IPS-18c (cell line): Measurements from ENCODE around the gene CCDC12.

Experiments used
- H3K4me3 ChIP-seq: 2 replicates; pipeline ENCODE4 v1.7.0; 2013; ENCODE audit warnings: low read depth, mild to moderate bottlenecking, low read length, moderate library complexity; ENCODE audit not compliant: insufficient read depth
- H3K9me3 ChIP-seq: one replicate; pipeline ENCODE4 v1.6.1; 2013; ENCODE audit warnings: mild to moderate bottlenecking, low read length, moderate library complexity; ENCODE audit not compliant: control insufficient read depth, insufficient read depth

The CCDC12 gene

GRCh38 chr3:46976326-46977190, at the start of gene CCDC12:
Gene CCDC12 (minus strand): TSS chr3:46976745. CDS start chr3:46976732, 13 bp downstream.
- H3K9me3 ChIP-seq, result no peaks in the 10 kb centered on the region
- H3K4me3 ChIP-seq, result peak within 1 kb of the TSS; percentile 98

- H3K4me3 ChIP-seq, result no peak overlapping the region
- no peaks in the 10 kb centered on the region for H3K9me3 ChIP-seq
These were observed 48.4 kb upstream of the CCDC12 start for GRCh38 chr3:47024932-47025331.

GRCh38 chr3:47022641-47023071, 46.1 kb upstream of the CCDC12 start:
- H3K4me3 ChIP-seq, result no peak overlapping the region
- no peaks in the 10 kb centered on the region for H3K9me3 ChIP-seq

GRCh38 chr3:47020311-47020710, 43.8 kb upstream of the CCDC12 start:
- H3K4me3 ChIP-seq, result no peak overlapping the region
- H3K9me3 ChIP-seq, result no peaks in the 10 kb centered on the region

GRCh38 chr3:47019201-47019600, 42.7 kb upstream of the CCDC12 start:
- Histone ChIP-seq H3K4me3 (no peak overlapping the region), H3K9me3 (no peaks in the 10 kb centered on the region)

- no peak overlapping the region for H3K4me3 ChIP-seq
- H3K9me3 ChIP-seq, result no peaks in the 10 kb centered on the region
These were observed 41.7 kb upstream of the CCDC12 start for GRCh38 chr3:47018269-47018611.

- H3K9me3 ChIP-seq, result no peaks in the 10 kb centered on the region
- H3K4me3 ChIP-seq, result no peak overlapping the region
These were observed 41.1 kb upstream of the CCDC12 start for GRCh38 chr3:47017504-47018268.

GRCh38 chr3:47016934-47017435, 40.4 kb upstream of the CCDC12 start:
- Histone ChIP-seq H3K9me3 (no peaks in the 10 kb centered on the region), H3K4me3 (no peak overlapping the region)

- Histone ChIP-seq H3K9me3 (no peaks in the 10 kb centered on the region), H3K4me3 (no peak overlapping the region)
These were observed 39.8 kb upstream of the CCDC12 start for GRCh38 chr3:47016086-47016933.

GRCh38 chr3:47015151-47015550, 38.6 kb upstream of the CCDC12 start:
- Histone ChIP-seq H3K9me3 (no peaks in the 10 kb centered on the region), H3K4me3 (no peak overlapping the region)

GRCh38 chr3:47014036-47014435, 37.5 kb upstream of the CCDC12 start:
- H3K4me3 ChIP-seq, result no peak overlapping the region
- H3K9me3 ChIP-seq, result no peaks in the 10 kb centered on the region

GRCh38 chr3:47013231-47013630, 36.7 kb upstream of the CCDC12 start:
- H3K4me3 ChIP-seq, result no peak overlapping the region

GRCh38 chr3:47012342-47013230, 36.0 kb upstream of the CCDC12 start:
- no peaks in the 10 kb centered on the region for H3K9me3 ChIP-seq
- no peak overlapping the region for H3K4me3 ChIP-seq

More at GRCh38 chr3:47013231-47013630, 36.7 kb upstream of the CCDC12 start:
- no peaks in the 10 kb centered on the region for H3K9me3 ChIP-seq

- Histone ChIP-seq H3K9me3 (no peaks in the 10 kb centered on the region), H3K4me3 (no peak overlapping the region)
These were observed 34.8 kb upstream of the CCDC12 start for GRCh38 chr3:47011371-47011770.

GRCh38 chr3:47010910-47011309, 34.4 kb upstream of the CCDC12 start:
- Histone ChIP-seq H3K9me3 (no peaks in the 10 kb centered on the region), H3K4me3 (no peak overlapping the region)

GRCh38 chr3:47010111-47010712, 33.7 kb upstream of the CCDC12 start:
- Histone ChIP-seq H3K9me3 (no peaks in the 10 kb centered on the region), H3K4me3 (peak overlapping the region; percentile 71; the same call in 1 of the 2 replicates)
